K562 (cell line): ENCODE measurements around the gene EEF1A2. TPM values are rescaled to one million over a fixed set of nuclear protein-coding genes. Genes with fewer than 3 reads are reported as not detected.

Experiments used
- CREBBP ChIP-seq: IDR thresholded peaks from one replicate; pipeline ENCODE4 v1.6.1; 2012; ENCODE audit warnings: low read depth, mild to moderate bottlenecking, control low read depth, inconsistent platforms, low read length
- DIDO1 ChIP-seq: fragments of 450-650 bp; IDR thresholded peaks from 2 replicates; pipeline ENCODE4 v1.6.1; 2016; ENCODE audit warnings: low read depth, missing biosample characterization, missing genetic modification characterization
- FOXK2 ChIP-seq, 2 experiments: fragments of 450-650 bp; IDR thresholded peaks in 1 of 2; conservative IDR thresholded peaks in 1 of 2; 2 replicates each; pipeline ENCODE4 v1.6.1; 2016; ENCODE audit warnings: low read depth in 2 of 2, mild to moderate bottlenecking in 1 of 2
- FOXP1 ChIP-seq: sonication (generic); formaldehyde crosslinking; IDR thresholded peaks from 2 replicates; pipeline ENCODE4 v1.8.0; 2022; ENCODE audit warnings: mild to moderate bottlenecking, missing genetic modification reagents
- ILK ChIP-seq: fragments of 450-650 bp; IDR thresholded peaks from 2 replicates; pipeline ENCODE4 v1.6.1; 2016; ENCODE audit warnings: missing genetic modification characterization, low read depth, mild to moderate bottlenecking, missing compliant biosample characterization, moderate library complexity, borderline replicate concordance
- KDM2B ChIP-seq: fragments of 250-450 bp; sonication (Bioruptor Pico); IDR thresholded peaks from 2 replicates; pipeline ENCODE4 v1.8.0; 2021; ENCODE audit warnings: mild to moderate bottlenecking, moderate library complexity
- MAZ ChIP-seq, 2 experiments: fragments of 450-650 bp in 1 of 2; sonication (generic) in 1 of 2; formaldehyde crosslinking; IDR thresholded peaks in 1 of 2; conservative IDR thresholded peaks in 1 of 2; 2 replicates each; pipeline versions ENCODE4 v1.4.0 to v1.5.0; 2020; ENCODE audit warnings: mild to moderate bottlenecking in 1 of 2, missing genetic modification reagents in 1 of 2
- NUFIP1 ChIP-seq: fragments of 450-650 bp; IDR thresholded peaks from 2 replicates; pipeline ENCODE4 v1.6.1; 2018; ENCODE audit not compliant: partially characterized antibody
- RB1 ChIP-seq: fragments of 450-650 bp; IDR thresholded peaks from 2 replicates; pipeline ENCODE4 v1.6.1; 2017; ENCODE audit warnings: low read depth, mild to moderate bottlenecking
- RBM22 ChIP-seq: fragments of 200-400 bp; formaldehyde crosslinking; IDR thresholded peaks from 2 replicates; pipeline ENCODE4 v1.6.1; 2018; ENCODE audit warnings: low read length, low read depth; ENCODE audit not compliant: poor library complexity, severe bottlenecking
- SAFB ChIP-seq: fragments of 200-400 bp; formaldehyde crosslinking; IDR thresholded peaks from 2 replicates; pipeline ENCODE4 v1.6.1; 2017; ENCODE audit warnings: low read depth, low read length, borderline replicate concordance
- SETDB1 ChIP-seq: IDR thresholded peaks from one replicate; pipeline ENCODE4 v1.6.1; 2012; ENCODE audit warnings: low read length, control low read depth, inconsistent platforms
- ZNF274 ChIP-seq: IDR thresholded peaks from 2 replicates; pipeline ENCODE4 v1.6.1; 2011; ENCODE audit warnings: low read depth, mild to moderate bottlenecking, low read length, moderate library complexity, borderline replicate concordance
- polyA plus RNA-seq, 8 experiments: library from polyadenylated mRNA; depleted of rRNA in 4 of 8; stranded (reverse) in 5 of 8; unstranded in 3 of 8; fragments of >200 nt; fragmentation: Nextera tagmentation in 2 of 8; fragmentation: Illumina TruSeq in 1 of 8; extraction: Ambion mirVana in 2 of 8; extraction: Trizol in 1 of 8; gene quantifications; 2 replicates each; pipeline versions ENCODE4 v1.2.1 to v1.2.3, GENCODE V29; 2011 to 2014; ENCODE audit warnings: inconsistent platforms in 1 of 8, missing spikeins in 1 of 8
- total RNA-seq, 7 experiments: library from RNA; depleted of rRNA in 6 of 7; stranded (reverse); fragments of >200 nt in 6 of 7; fragmentation: Illumina TruSeq in 2 of 7; extraction: Trizol in 2 of 7; gene quantifications; 2 replicates each; pipeline versions ENCODE4 v1.2.1 to v1.2.3, GENCODE V29; 2011 to 2021; ENCODE audit warnings: low replicate concordance in 1 of 7
- TF ChIP-seq, protein P1 (sequence below): sonication (generic); formaldehyde crosslinking; IDR thresholded peaks from 2 replicates; pipeline ENCODE4 v1.8.0; 2022; ENCODE audit warnings: mild to moderate bottlenecking, missing genetic modification reagents
- TF ChIP-seq, protein P2 (sequence below): sonication (generic); formaldehyde crosslinking; IDR thresholded peaks from 2 replicates; pipeline ENCODE4 v1.8.0; 2023; ENCODE audit warnings: mild to moderate bottlenecking, missing genetic modification reagents
- TF ChIP-seq, protein P3 (sequence below), 2 experiments: fragments of 250-450 bp in 1 of 2; fragments of 450-650 bp in 1 of 2; sonication (Bioruptor Pico) in 1 of 2; IDR thresholded peaks; 2 replicates each; pipeline versions ENCODE4 v1.6.1 to v1.8.0; 2016 to 2021; ENCODE audit warnings: mild to moderate bottlenecking in 2 of 2, moderate library complexity in 2 of 2, missing compliant biosample characterization in 1 of 2, missing genetic modification characterization in 1 of 2
- TF ChIP-seq, protein P4 (sequence below): IDR thresholded peaks from 3 replicates; pipeline ENCODE4 v1.6.1; 2011; ENCODE audit warnings: borderline replicate concordance, mild to moderate bottlenecking, moderate library complexity; ENCODE audit not compliant: insufficient read length; ENCODE audit errors: extremely low read depth

The EEF1A2 gene
- total and polyA plus RNA-seq, 9 of the 15 experiments (the other 6 are each of a cell fraction or from before 2014, with no cell fraction given) = 0.04 to 29.6 (median 11.5) TPM

DNA sequence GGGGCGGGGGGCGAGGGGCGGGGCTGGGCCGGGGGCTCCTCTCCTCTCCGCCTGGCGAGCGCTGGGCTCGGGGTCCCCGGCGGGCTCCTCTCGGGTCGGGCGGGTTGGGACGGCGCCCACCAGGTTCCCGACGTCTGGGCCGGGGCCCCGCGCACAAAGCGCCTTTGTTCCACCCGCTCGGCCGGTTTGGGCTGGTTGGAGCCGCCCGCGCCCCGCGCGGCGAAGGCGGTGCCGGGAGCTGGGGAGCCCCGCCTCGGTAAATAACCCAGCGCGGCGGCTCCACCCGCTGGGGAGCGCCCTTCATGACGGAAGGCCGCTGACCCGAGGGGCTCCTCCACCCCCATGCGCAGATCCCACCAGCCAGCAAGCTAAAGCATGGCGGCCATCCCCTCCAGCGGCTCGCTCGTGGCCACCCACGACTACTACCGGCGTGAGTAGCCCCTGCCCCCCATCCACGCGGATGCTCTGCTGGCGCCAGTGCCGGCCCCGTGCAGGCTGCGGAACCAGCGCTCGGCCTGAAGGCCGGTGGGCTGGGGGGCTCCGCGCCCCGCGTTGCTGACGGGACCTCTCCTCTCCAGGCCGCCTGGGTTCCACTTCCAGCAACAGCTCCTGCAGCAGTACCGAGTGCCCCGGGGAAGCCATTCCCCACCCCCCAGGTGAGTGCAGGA, 22.2 kb upstream of the EEF1A2 start (continued):
- TF ChIP-seq, protein P1, sequence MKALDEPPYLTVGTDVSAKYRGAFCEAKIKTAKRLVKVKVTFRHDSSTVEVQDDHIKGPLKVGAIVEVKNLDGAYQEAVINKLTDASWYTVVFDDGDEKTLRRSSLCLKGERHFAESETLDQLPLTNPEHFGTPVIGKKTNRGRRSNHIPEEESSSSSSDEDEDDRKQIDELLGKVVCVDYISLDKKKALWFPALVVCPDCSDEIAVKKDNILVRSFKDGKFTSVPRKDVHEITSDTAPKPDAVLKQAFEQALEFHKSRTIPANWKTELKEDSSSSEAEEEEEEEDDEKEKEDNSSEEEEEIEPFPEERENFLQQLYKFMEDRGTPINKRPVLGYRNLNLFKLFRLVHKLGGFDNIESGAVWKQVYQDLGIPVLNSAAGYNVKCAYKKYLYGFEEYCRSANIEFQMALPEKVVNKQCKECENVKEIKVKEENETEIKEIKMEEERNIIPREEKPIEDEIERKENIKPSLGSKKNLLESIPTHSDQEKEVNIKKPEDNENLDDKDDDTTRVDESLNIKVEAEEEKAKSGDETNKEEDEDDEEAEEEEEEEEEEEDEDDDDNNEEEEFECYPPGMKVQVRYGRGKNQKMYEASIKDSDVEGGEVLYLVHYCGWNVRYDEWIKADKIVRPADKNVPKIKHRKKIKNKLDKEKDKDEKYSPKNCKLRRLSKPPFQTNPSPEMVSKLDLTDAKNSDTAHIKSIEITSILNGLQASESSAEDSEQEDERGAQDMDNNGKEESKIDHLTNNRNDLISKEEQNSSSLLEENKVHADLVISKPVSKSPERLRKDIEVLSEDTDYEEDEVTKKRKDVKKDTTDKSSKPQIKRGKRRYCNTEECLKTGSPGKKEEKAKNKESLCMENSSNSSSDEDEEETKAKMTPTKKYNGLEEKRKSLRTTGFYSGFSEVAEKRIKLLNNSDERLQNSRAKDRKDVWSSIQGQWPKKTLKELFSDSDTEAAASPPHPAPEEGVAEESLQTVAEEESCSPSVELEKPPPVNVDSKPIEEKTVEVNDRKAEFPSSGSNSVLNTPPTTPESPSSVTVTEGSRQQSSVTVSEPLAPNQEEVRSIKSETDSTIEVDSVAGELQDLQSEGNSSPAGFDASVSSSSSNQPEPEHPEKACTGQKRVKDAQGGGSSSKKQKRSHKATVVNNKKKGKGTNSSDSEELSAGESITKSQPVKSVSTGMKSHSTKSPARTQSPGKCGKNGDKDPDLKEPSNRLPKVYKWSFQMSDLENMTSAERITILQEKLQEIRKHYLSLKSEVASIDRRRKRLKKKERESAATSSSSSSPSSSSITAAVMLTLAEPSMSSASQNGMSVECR = peak; percentile 64; the same call in 1 of the 2 replicates
- TF ChIP-seq RB1 = peak; percentile 78
- TF ChIP-seq FOXP1 = peak; percentile 72; the same call in 1 of the 2 replicates
- no peak for TF ChIP-seq NUFIP1
- no peak for TF ChIP-seq ILK (tag)
- TF ChIP-seq DIDO1 (tag) = no peak
- TF ChIP-seq, protein P2, sequence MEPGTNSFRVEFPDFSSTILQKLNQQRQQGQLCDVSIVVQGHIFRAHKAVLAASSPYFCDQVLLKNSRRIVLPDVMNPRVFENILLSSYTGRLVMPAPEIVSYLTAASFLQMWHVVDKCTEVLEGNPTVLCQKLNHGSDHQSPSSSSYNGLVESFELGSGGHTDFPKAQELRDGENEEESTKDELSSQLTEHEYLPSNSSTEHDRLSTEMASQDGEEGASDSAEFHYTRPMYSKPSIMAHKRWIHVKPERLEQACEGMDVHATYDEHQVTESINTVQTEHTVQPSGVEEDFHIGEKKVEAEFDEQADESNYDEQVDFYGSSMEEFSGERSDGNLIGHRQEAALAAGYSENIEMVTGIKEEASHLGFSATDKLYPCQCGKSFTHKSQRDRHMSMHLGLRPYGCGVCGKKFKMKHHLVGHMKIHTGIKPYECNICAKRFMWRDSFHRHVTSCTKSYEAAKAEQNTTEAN = no peak
- peak; percentile 17 to 78; a peak in 2 of 4 replicates for TF ChIP-seq MAZ (CRISPR knock-in tag; conservative IDR thresholded peaks at IDR 0.05 in 1 of 2, IDR thresholded peaks at IDR 0.05 in 1 of 2)
- TF ChIP-seq CREBBP = no peak
- TF ChIP-seq SAFB = peak; percentile 65; the same call in 1 of the 2 replicates
- no peak for TF ChIP-seq ZNF274
- TF ChIP-seq RBM22 = peak; percentile 44
- TF ChIP-seq, protein P3, sequence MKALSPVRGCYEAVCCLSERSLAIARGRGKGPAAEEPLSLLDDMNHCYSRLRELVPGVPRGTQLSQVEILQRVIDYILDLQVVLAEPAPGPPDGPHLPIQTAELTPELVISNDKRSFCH (CRISPR knock-in tag; IDR thresholded peaks at IDR 0.05) = no peak
- TF ChIP-seq, protein P3 (tag; IDR thresholded peaks at IDR 0.05) = no peak
- no peak for TF ChIP-seq KDM2B
- no peak for TF ChIP-seq SETDB1
- TF ChIP-seq, protein P4, sequence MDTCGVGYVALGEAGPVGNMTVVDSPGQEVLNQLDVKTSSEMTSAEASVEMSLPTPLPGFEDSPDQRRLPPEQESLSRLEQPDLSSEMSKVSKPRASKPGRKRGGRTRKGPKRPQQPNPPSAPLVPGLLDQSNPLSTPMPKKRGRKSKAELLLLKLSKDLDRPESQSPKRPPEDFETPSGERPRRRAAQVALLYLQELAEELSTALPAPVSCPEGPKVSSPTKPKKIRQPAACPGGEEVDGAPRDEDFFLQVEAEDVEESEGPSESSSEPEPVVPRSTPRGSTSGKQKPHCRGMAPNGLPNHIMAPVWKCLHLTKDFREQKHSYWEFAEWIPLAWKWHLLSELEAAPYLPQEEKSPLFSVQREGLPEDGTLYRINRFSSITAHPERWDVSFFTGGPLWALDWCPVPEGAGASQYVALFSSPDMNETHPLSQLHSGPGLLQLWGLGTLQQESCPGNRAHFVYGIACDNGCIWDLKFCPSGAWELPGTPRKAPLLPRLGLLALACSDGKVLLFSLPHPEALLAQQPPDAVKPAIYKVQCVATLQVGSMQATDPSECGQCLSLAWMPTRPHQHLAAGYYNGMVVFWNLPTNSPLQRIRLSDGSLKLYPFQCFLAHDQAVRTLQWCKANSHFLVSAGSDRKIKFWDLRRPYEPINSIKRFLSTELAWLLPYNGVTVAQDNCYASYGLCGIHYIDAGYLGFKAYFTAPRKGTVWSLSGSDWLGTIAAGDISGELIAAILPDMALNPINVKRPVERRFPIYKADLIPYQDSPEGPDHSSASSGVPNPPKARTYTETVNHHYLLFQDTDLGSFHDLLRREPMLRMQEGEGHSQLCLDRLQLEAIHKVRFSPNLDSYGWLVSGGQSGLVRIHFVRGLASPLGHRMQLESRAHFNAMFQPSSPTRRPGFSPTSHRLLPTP = no peak
- peak; percentile 46 to 66; a peak in 3 of 4 replicates for TF ChIP-seq FOXK2 (conservative IDR thresholded peaks at IDR 0.05 in 1 of 2, IDR thresholded peaks at IDR 0.05 in 1 of 2; ENCODE audit: low read depth in 2 of 2)
